ENCODE measurements around the gene MYH9.

- TF ChIP-seq CTCF (IDR thresholded peaks at IDR 0.05; ENCODE audit: poor library complexity) = no peak
- TF ChIP-seq EZH2 (IDR thresholded peaks at IDR 0.05; ENCODE audit: borderline replicate concordance) = no peak
- no peak for TF ChIP-seq EZH2phosphoT487 (IDR thresholded peaks at IDR 0.05; ENCODE audit: low read depth, severe bottlenecking, unreplicated experiment)
Measured at GRCh38 chr22:36305813-36306212, 82.0 kb downstream of the MYH9 start.

All from hepatocyte (in vitro differentiated cells).